Activated T-cell treated with anti-CD3 and anti-CD28 coated beads for 48 hours (primary cell): Measurements from ENCODE around the gene GIMAP5.

Experiments
- DNase-seq: peaks from one replicate; pipeline ENCODE4 v3.0.0-alpha.2; 2020; ENCODE audit warnings: low read depth

The GIMAP5 gene

GRCh38 chr7:150737265-150738055, at the start of gene GIMAP5:
GIMAP5 (plus strand) TSS chr7:150737418; CDS start chr7:150740885, 3,467 bp downstream.
- no peak for DNase-seq

GRCh38 chr7:150688630-150689029, 48.6 kb upstream of the GIMAP5 start:
- no peak for DNase-seq

GRCh38 chr7:150695654-150696053, 41.6 kb upstream of the GIMAP5 start:
- DNase-seq: no peak

DNA sequence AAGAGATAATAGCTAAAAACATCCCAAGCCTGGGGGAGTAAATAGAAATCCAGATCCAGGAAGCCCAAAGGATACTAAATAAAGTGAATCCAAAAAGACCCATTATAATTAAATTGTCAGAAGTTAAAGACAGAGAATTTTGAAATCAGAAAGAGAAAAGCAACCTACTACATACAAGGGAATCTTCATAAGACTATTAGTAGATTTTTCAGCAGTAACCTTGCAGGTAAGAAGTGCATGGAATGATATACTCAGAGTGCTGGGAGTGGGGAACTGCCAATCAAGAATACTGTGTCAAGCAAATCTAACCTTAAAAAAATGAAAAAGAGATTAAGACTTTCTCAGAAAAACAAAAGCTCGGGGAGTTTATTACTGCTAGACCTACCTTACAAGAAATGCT, 34.0 kb upstream of the GIMAP5 start:
- DNase-seq: no peak

DNA sequence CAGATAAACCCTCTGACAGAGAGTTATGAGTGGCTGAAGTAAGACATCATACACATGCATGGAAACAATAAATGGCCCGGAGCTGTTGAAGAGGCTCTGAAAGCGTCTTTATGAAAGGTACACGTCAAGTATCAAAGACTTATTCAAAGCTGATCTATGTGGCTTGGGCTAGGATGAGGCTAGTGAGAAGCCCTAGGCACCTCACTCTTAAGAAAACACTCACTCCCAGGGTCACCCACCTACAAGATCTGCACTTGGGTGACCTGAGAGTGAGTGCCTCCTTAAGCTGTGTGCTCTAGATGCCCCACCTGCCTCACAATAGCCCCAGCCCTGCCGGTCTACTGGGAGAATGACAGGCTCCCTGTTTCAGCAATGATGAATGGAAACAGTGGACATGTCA, 21.9 kb upstream of the GIMAP5 start:
- DNase-seq: no peak

GRCh38 chr7:150715738-150716137, 21.5 kb upstream of the GIMAP5 start:
- no peak for DNase-seq

DNA sequence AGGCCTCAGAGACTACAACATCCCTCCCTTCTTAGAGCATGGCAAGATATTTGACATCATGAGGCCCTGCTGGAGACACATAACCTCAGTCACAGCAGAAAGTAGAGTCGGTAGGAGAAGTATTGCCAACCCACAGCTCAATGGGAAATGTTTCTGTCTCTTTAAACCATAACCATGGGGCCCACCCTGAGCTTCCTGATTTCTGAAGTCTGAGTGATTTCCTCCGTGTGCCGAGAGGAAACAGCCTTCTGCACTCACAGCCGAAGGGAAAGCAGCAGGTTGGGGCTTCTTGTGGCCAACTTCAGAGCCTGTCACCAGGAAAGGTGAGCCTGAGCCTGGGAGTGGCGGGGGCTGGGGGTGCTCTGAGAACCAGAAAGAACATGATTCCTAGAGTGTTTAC, 20.9 kb upstream of the GIMAP5 start, which contains the start of gene GIMAP1:
Gene GIMAP1, plus strand, starts transcription at position 246 of the 400 bp plus-strand sequence. CDS start 2,435 bp downstream, outside the sequence.
- no peak for DNase-seq

GRCh38 chr7:150716939-150717338, 20.3 kb upstream of the GIMAP5 start:
- no peak for DNase-seq

DNA sequence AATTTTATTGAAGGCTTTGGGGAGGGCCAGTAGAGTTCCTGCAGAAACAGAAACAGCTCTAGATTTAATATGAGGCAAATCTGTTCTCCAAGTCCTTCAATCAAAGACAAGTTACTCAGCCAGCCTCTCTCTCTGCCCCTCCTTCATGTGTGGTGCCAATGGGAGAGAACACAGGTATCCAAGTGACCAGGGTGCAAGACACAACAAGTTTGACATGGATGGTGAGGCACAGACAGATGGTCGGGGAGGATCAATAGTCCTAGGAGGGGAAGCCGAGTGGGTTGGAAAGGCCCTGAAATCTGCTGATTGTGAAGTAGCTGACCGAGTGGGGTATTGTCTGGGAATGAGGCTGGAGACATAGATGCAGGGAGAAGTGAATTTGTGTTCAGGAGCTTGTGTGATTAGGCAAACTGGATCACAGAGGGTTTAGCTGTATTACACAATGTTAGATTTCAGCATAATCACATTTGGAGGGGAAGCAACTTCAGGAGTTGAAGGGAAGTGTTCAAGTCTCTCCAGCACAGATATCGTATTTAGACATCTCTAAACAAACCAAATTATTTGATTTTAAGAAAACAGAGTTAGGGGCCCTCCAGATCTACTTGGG, 19.3 kb upstream of the GIMAP5 start:
- DNase-seq: no peak

DNA sequence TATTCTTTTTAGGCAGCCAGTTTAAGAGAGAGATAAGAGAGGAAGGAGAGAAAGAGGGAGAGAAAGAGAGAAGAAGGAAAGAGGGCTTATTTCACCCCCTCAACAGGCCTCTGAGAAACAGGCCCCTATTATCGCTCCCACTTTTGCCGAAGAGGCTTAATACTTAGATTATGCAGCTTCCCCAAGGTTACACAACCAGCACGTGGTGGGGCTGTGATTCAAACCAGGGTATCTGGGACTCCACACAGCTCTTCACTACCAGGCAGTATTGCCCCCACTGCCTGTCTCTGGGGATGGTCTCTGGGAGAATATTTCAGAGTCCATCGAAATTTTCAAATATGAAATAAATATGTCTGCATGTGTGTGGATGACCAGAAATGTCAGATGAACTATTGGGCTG, 17.8 kb upstream of the GIMAP5 start:
- no peak for DNase-seq

DNA sequence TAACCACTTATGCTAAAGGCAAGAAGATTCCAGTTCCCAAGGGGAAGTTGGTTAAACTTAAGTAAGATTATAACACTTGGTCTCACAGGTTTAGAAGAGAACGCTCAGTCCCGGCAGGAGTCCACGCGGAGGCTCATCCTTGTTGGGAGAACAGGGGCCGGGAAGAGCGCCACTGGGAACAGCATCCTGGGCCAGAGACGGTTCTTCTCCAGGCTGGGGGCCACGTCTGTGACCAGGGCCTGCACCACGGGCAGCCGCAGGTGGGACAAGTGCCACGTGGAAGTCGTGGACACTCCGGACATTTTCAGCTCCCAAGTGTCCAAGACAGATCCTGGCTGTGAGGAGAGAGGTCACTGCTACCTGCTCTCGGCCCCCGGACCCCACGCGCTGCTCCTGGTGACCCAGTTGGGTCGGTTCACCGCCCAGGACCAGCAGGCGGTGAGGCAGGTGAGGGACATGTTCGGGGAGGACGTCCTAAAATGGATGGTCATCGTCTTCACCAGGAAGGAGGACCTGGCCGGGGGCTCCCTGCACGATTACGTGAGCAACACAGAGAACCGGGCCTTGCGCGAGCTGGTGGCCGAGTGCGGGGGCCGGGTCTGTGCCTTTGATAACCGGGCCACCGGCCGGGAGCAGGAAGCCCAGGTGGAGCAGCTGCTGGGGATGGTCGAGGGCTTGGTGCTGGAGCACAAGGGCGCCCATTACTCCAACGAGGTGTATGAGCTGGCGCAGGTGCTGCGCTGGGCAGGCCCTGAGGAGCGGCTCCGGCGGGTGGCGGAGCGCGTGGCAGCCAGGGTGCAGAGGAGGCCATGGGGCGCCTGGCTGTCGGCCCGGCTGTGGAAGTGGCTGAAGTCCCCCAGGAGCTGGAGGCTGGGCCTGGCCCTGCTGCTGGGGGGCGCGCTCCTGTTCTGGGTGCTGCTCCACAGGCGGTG, 17.0 kb upstream of the GIMAP5 start:
- no peak for DNase-seq

DNA sequence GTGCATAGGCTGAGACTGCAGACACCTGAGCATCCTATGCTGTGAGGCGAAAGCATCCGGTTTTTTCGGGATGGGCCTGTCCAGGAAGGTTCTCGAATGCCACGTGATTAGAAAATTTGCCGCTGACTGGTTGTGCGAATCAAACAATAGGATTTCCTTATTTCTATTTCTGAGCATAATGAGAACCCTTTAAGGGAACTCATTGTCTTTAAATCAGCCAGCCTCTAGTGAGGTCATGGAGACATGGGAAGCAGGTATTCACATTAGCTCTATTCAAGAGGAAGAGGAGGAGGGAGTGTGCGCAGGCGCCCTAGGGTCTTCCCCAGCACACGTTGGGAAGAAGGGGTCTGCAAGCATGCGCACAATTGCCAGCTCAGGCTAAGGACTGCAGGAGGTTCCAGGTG, 15.2 kb upstream of the GIMAP5 start:
- DNase-seq: no peak

GRCh38 chr7:150722431-150722931, 14.7 kb upstream of the GIMAP5 start:
- no peak for DNase-seq

DNA sequence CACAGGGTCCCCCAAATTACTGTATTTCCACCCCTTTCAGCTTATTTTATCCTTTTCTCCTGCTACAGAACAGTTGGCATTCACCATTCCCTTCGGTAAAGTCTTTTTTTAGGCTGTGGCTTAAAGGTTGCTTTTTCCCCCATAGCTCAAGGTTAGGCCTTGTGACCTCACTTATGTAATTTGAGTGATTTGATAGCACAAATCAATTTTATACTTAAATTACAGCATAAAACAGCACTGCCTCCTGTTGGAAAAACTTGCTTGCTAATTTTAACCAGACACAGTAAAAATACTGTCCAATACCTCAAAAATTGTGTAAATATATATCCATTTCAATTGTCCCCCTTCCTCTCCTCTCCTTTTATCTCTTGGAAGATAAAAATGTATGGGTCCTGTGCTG, 13.8 kb upstream of the GIMAP5 start:
- no peak for DNase-seq

- DNase-seq: no peak
These were observed 9.8 kb upstream of the GIMAP5 start for GRCh38 chr7:150727381-150727780.

DNA sequence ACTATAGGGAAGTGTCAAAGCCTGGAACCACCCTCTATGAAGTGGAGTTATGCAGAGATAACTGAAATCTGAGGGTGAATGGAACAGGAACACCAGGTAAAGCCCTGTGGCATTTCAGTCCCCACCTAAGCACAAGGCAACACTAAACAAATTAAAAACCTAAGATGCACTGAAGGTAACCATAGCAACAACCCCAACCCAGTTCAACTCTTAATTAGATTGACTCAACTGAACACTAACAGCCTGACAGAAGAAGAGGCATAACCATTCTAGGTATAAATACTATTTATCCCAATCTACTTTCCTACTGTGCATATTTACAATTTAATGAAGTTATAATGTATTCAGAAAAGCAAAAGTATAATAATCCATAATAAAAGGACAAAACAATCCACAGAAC, 9.2 kb upstream of the GIMAP5 start:
- no peak for DNase-seq

- DNase-seq: no peak
These were observed 8.6 kb upstream of the GIMAP5 start for GRCh38 chr7:150728609-150729008.

DNA sequence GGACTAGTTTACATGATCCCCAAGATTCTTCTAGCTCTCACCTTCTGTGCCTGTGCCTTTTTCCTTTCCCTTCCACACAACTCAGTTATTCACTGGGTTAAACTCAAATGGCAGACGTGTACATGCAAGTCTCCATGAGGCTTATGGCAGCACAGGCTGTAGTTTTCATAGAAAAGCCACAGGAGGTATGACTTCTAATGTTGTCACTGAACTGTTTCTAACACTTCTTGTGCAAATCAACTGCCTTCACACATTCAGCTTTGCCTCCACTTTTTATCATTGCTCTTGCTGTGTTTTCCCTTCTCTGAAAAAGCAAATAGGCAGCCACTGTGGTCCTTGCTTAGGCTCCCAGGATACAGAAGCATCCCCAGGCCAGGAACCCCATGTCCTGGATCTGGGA, 5.3 kb upstream of the GIMAP5 start:
- DNase-seq: no peak

- no peak for DNase-seq
These were observed 4.3 kb upstream of the GIMAP5 start for GRCh38 chr7:150732786-150733481.

- no peak for DNase-seq
These were observed 3.6 kb upstream of the GIMAP5 start for GRCh38 chr7:150733482-150734095.

DNA sequence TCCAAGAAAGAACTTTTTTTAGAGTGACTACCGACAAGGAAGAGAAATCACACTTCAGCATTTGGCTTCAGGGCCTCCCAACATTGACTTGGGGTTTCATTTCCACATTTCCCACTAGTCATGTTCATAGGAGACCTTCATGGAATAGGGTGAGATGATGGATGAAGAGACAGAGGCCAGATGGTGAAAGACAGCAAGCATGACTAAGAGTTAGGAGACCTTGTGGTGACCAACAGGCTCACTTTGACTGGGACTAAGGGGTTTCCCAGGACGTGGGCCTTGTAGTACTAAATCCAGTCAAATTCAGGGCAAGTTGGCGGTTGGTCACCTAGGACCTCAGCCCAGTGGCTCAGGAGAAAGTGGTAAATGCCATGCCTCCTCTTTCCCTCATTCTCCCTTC, 3.0 kb upstream of the GIMAP5 start:
- DNase-seq: no peak
